Activated T-cell treated with anti-CD3 and anti-CD28 coated beads for 48 hours (primary cell): ENCODE results near the gene CDK5RAP1.

Experiments
- DNase-seq: peaks from one replicate; pipeline ENCODE4 v3.0.0-alpha.2; 2020; ENCODE audit warnings: low read depth

The CDK5RAP1 gene

DNA sequence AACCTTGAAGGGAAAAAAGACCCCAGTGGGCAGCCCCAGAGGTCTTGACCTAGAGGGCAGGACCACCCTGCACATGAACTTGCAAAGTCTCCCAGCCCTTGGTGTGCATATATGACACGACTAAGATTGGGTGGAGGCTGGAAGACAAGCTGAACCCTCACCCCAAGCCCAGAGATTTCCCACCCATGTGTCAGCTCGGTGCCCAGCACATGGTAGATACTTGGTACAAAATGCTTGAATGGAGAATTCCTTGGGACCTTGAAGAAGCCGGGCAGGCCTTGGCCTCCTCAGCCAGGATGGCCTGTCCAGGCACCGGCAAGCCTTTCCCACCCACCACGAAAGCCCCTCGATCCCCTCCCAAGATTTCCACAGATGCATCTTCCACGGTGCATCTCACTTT, 67.7 kb downstream of the CDK5RAP1 start:
- no peak for DNase-seq

DNA sequence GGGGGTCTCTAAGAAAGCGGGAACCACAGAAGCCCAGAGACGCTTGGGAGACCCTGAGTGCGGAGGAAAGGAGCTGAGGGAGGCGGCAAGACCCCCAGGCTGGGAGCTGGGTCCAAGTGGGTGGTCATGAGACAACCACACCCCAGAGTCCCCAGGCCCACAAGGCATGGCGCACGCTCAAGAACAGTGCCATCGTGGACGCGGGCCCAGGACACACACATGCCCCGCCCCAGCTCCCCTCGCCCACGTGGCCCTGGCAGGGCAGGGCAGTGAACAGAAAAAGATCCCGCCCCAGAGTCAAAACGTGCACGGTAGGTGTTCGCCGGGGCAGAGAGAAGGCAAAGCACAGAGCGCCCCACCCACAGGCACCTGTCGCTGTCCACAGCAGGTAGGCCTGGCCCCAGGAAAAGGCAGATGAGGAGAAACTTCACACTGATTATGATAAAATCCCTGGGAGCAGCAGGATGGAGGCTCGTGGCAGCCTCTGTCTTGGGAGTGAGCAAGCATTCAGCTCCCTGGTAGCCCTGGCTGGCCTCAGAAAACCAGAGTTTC, 68.3 kb downstream of the CDK5RAP1 start:
- DNase-seq = no peak

DNA sequence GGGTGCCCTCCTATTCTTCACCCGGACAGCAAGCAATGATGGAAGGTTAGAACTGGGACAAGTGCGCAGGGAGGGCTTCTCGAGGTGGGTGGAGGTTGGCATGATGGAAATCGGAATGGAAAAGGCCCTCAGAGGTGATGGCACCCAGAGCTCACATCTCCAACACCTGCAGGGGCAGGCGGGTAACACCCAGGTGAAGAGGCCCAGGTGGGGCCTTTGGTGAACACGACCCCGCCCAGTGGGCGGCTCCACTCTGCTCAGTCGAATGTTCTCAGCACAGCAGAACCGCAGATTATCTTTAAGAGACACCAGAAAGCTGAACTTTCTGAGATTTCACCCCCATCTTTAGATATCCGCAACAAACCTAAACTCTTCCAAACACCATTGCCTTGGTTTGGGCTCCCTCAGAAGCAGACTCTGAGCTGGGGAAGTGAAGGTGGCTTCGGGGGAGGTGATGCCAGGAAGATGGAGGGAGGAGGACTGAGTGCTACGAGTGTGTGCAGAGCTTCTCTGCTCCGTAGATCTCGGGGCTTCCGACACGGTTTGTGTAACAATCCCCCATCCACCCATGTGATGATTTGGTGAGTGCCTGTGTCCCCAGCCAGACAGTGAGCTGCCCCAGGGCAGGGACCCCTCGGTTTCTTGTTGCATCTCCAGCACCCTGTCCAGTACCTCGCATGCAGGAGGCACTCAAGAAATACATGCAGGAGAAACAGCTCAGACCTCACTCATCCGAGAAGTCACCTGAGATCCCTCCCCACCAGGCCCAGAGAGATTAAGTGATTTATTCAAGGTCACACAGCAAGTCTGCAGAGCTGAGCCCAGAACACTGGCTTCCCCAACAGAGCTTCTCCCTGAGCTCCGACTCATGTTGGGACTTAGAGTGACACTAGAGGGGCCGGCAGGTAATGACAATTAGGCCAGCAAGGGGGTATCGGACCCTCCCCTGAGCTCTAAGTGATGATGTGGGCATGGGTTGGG, 72.9 kb downstream of the CDK5RAP1 start:
- no peak for DNase-seq

DNA sequence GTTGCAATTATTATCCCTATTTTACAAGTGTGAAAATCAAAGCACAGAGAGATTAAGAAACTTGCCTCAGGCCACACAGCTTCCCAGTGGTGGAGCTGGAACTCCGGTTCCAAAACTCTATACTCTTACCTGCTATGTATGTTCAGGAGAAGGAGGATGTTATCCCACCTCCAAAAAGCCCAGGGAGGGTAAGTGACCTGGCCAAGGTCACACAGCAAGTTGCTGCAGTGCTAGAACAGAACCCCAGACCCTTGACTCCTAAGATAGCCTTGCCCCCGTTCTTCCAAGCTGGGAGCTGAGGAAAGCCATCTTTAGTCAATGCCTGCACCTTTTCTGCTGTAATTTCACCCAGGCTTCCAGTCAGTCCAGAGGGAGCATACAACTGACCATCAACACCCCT, 76.0 kb downstream of the CDK5RAP1 start:
- no peak for DNase-seq

DNA sequence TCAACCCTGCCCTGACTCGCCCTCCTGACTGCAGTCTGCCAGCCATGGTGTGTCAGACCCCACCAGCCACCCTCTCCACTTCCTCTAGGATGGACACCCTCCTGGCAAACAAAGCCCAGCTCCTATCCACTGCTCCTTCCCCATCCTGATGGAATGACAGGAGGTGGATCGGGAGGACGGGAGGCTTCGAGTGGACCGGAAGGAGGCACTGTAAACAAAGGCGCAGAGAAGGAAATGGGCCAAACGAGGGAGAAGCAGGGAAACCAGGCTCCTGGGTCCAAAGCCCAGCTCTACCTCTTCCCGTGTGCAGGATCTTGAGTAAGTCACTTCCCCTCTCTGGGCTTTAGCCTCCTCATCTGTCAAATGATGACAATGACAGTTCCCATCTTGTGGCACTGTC, 78.1 kb downstream of the CDK5RAP1 start:
- no peak for DNase-seq

DNA sequence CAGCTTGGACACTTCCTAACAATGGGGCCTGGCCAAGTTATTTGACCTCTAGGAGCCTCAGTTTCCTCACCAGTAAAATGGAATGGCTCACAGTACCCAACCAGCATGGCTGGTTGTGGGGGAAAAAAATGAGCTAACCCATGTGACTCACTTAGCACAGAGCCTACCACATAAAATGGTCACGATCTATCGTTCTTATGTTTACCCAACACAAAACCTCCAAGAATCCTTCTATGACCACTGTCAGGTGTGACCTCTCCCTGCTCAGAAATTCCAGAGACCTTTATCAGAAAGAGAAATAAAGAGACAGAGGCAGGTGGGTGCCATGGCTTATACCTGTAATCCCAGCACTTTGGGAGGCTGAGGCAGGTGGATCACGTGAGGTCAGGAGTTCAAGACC, 78.9 kb downstream of the CDK5RAP1 start:
- no peak for DNase-seq

DNA sequence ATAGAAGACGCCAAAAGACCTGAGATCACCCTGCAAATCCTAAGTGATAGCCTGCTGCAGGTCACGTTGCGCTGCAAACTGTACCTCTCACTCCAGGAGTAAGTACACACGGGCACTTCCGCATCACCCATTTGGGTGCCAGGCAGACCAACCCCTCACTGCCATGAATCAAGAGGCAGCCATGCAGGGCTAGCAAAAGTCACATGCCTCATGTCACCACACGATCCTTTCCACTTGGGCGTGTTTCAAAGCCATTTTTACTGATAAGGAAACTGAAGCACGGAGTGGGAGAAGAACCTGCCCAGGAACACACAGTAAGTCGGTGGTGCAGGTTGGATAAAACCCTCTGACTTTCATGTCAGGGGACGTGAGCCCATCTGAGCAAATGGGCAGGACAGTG, 81.3 kb downstream of the CDK5RAP1 start:
- no peak for DNase-seq

DNA sequence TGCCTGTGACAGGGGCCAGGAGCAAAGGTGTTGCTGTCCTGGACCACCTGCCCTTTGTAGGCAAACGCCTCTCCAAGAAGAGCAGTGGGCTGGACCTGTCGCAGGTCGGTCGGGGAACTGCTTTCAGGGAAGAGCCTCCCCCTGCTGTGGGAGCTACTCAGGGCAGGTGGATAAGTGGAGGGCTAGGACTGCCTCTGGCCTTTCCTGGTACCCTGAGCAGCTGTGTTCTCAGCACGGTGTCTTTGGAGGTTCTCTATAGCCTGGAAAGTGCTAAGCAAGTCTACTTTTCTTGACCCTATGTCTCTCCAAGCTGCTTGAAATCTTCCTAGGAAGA, 83.3 kb downstream of the CDK5RAP1 start:
- DNase-seq = no peak

DNA sequence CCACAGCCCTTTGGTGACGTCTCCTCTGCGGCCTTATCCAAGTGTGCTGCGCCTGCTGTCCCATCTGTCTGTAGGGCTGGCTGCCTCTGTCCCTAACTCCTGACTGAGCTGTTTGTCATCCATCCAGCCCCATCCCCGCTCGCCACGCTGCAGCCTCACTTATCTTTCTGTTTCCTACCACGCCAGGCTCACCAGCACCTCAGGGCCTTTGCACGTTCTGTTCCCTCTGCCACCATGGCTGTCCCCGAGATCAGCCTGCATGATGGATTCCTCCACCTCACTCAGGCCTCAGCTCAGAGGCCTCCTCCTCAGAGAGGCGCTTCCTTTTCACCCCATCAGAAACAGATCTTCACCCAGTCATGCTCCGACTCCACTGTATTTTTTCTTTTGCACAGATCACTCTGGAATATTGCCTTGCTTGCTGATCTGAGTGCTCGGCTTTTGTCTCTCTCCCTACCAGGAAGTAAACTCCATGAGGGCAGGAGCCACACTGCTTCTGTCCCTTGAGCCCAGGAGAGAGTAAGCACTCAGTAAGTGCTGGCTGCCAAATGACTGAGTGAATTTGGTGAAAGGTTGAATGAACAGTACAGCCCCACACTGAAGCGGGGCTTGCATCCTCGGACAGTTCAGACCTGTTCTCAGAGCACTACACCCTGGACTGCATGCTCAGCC, 83.8 kb downstream of the CDK5RAP1 start:
- DNase-seq = no peak

DNA sequence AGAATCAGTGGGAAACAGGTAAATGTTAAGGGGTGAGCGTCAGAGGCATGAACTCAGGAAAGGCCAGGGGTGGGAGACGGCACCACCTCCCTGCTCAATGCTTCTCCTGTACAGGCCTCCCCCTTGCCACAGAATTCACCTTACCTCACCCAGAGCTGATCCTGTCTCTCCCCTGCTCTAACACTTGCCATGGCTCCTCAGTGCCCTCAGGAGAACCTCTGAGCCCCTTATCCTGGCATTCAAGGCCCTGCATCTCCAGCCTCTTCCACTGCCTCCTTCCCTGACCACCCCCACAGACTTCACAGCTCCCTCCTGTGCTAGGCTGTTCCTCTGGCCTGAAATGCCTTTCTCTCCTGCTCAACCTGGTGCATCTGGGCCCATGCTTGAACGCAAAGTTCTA, 84.4 kb downstream of the CDK5RAP1 start:
- no peak for DNase-seq

DNA sequence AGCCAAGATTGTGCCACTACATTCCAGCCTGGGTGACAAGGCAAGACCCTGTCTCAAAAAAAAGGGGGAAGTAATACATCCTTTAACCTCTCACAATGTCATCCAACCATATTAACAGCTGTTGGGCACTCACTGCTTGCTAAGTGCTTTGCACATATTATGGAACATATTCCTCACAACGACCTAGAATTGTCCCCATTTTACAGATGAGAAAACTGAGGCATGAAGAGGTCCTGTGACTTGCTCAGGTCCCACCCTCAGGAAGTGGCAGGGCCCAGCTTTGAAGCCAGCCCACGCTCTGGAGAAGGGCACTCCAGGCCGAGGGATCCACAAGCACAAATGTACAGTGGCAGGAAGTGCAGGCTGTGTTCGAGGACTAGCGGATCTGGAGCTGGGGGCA, 85.0 kb downstream of the CDK5RAP1 start:
- DNase-seq = no peak

DNA sequence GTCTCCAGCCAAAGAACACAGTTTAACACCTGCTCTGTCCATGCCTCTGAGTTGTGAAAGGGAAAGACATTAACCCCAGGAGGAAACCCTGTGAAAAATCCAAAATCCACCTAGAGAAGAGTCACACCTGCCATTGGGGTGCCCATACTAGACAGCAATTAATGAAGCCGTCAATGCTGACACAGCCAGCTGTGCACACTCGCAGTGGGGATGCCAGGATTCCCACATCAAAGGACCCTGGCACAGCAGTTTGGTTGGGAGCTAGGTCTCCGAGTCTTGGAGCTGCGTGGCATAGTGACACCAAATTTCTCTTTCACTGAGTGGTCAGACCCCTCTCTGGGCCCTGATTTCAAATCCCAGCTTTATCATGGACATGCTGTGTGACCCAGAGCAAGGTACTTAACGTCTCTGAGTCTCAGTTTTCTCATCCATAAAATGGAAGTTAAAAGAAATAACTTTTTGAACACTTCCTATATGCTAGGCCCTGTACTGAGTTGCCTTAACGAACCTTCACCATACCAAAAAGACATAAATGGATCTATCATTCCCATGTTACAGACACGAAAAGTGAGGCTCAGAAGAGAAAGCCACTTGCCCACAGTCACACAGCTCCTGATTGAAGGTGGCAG, 87.5 kb downstream of the CDK5RAP1 start:
- DNase-seq = no peak

DNA sequence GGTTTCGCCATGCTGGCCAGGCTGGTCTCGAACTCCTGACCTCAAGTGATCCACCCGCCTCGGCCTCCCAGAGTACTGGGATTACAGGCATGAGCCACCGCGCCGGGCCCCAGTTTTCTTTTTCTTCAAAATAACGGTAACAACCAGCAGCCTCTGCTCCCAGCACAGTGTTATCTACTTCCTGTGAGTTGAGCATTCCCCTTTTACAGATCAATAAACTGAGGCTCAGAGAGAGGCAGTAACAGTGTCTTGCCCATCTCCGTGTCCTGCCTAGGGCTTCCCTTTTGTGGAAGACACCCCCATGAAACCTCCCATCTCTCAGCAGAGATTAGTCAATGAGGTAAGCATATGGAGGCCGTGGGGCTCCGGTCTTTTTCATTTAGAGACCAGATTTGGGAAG, 88.7 kb downstream of the CDK5RAP1 start:
- DNase-seq = no peak

DNA sequence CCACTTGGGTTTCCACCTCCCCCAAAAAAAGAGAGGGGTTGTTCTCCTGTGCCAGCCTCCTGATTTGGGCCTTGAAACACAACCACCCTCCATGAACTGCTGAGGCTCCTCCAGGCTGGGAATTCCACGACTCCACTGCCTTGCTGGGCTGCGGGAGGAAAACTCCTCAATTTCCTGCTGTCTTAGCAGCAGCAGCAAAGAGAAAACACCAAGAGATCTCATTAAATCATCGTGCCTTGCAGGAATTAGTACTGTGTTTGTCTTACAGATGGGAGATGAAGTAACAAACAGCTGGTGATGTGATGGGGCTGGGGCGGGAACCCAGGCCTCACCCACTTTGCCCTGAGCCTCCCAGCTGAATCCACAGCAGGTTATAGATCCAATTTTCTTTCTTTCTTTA, 89.3 kb downstream of the CDK5RAP1 start:
- no peak for DNase-seq

DNA sequence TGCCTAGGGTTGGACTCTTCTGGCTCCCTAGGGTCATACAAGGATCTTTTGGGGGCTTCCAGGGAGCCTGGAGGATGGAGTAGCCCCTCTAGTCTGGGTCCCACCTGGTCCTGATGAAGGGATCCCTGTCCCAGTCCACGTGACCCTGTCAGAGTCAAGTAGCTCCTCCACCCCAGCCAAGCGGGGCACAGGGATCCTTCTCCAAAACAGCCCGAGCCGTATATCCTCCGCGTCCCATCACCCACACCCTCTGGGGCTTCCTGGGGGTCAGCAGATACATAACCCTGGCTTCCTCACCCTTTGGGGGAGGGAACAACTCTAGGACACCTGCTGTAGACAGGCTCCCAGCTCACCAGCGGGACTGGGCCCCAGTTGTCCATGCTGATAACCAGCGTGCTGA, 90.3 kb downstream of the CDK5RAP1 start:
- DNase-seq = no peak

DNA sequence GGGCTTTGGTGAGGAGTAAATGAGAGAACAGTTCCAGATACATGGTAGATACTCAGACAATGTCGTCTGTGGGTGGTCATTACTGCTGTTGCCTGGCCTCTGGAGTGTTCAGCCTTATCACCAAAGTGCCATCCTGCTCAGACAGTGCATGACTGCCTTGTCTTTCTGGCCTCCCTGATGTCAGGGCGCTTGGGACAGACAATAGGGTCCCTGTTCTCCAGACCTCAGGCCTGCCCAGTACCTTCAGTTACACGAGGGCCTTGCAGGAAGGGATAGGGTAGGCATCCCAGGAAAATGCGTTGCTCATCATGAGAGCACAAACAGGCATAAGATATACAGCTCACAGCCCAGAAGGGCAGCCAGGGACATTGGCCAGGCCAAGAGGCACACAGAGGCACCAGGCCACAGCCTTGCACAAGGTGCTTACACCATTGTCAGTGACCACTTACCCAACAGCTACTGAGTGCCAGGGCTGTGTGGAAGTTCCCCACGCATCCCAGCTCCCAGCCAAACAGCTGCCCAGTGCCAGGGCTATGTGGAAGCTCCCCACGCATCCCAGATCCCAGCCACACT, 90.9 kb downstream of the CDK5RAP1 start:
- DNase-seq = no peak

DNA sequence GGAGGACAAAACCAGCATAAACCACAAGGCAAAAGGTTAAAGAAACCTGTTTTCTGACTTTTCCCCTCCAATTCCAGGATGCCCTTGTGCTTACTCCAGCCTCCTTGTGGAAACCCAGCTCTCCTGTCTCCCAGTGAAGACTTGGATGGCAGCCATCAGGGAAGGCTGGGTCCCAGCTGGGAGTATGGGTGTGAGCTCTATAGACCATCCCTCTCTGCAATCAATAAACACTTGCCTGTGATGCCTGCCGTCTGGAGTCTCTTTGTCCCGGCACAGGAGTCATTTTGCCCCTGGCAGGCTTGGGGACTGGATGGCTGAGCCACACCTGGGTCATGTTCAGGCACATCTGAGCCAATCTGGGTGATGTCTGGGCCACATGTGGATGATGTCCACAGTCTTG, 91.7 kb downstream of the CDK5RAP1 start:
- no peak for DNase-seq
